HL-60 (cell line): Measurements from ENCODE around the gene THEM4.

ENCODE experiments used
- DNase-seq, 2 experiments: peaks; one replicate each; pipeline ENCODE4 v3.0.0-alpha.2; 2010 to 2020; ENCODE audit warnings: low read depth in 1 of 2, low spot score in 1 of 2
- H3K27ac ChIP-seq: fragments of 250-450 bp; sonication (Bioruptor Pico); replicated peaks from 2 replicates; pipeline ENCODE4 v1.5.1; 2020; ENCODE audit warnings: mild to moderate bottlenecking, moderate library complexity
- H3K27me3 ChIP-seq: fragments of 250-450 bp; sonication (Bioruptor Pico); 2 replicates; pipeline ENCODE4 v1.5.1; 2021; ENCODE audit warnings: mild to moderate bottlenecking, moderate library complexity; ENCODE audit not compliant: insufficient read depth, poor library complexity, severe bottlenecking
- H3K4me3 ChIP-seq: replicated peaks from 2 replicates; pipeline ENCODE4 v1.5.1; 2011; ENCODE audit warnings: mild to moderate bottlenecking, control low read depth, low read length; ENCODE audit not compliant: insufficient read depth
- CTCF ChIP-seq: IDR thresholded peaks from one replicate; pipeline ENCODE4 v1.5.1; 2011; ENCODE audit warnings: low read length, control low read depth, inconsistent platforms; ENCODE audit not compliant: insufficient read depth
- GABPA ChIP-seq: IDR thresholded peaks from 2 replicates; pipeline ENCODE4 v1.6.1; 2012; ENCODE audit warnings: low read depth
- POLR2AphosphoS5 ChIP-seq: IDR thresholded peaks from 2 replicates; pipeline ENCODE4 v1.6.1; 2012; ENCODE audit warnings: low read depth
- REST ChIP-seq: IDR thresholded peaks from 2 replicates; pipeline ENCODE4 v1.6.1; 2012; ENCODE audit warnings: low read depth; ENCODE audit not compliant: insufficient replicate concordance
- SPI1 ChIP-seq: IDR thresholded peaks from 2 replicates; pipeline ENCODE4 v1.6.1; 2012; ENCODE audit warnings: low read depth, mild to moderate bottlenecking, borderline replicate concordance

The THEM4 gene

GRCh38 chr1:151837884-151838221, 71.5 kb downstream of the THEM4 start:
- H3K4me3 ChIP-seq = no peak overlapping the region
- TF ChIP-seq GABPA = no peak
- no peak for TF ChIP-seq CTCF
- TF ChIP-seq POLR2AphosphoS5 = no peak
- TF ChIP-seq SPI1 = no peak
- no peak for TF ChIP-seq REST

GRCh38 chr1:151837197-151837596, 72.1 kb downstream of the THEM4 start:
- Histone ChIP-seq H3K27me3 (peaks cover 31% of the 10 kb centered on the region), H3K27ac (no peak overlapping the region), H3K4me3 (no peak overlapping the region)
- TF ChIP-seq CTCF (no peak), POLR2AphosphoS5 (no peak), SPI1 (no peak), GABPA (no peak), REST (no peak)
- no peak for DNase-seq

More at GRCh38 chr1:151837884-151838221, 71.5 kb downstream of the THEM4 start:
- no peak for DNase-seq
- H3K27ac ChIP-seq = no peak overlapping the region
- peaks cover 31% of the 10 kb centered on the region for H3K27me3 ChIP-seq

- H3K27me3 ChIP-seq = peaks cover 27% of the 10 kb centered on the region
- no peak overlapping the region for H3K4me3 ChIP-seq
- no peak overlapping the region for H3K27ac ChIP-seq
- DNase-seq = no peak
- TF ChIP-seq SPI1 (no peak), GABPA (no peak), POLR2AphosphoS5 (no peak), REST (no peak), CTCF (no peak)
Measured at GRCh38 chr1:151835596-151835995, 73.7 kb downstream of the THEM4 start.
